Measurements from ENCODE around the gene SUOX.
"Not testable (repeated sequence)": the region's sequence is repeated elsewhere in the genome, so short reads cannot be mapped to it uniquely, and the experiment has no call there.

SUOX gene

GRCh38 chr12:55996715-55997534, at the start of gene SUOX:
Gene SUOX (plus strand): TSS chr12:55997276. CDS start chr12:56002222, 4,946 bp downstream.
- DNase-seq: peak; percentile 30

- no peak for DNase-seq
Observed at GRCh38 chr12:55955344-55955743, 41.7 kb upstream of the SUOX start.

GRCh38 chr12:55955800-55956508, 41.1 kb upstream of the SUOX start:
- peak; percentile 48 for DNase-seq

GRCh38 chr12:55957106-55957859, 39.8 kb upstream of the SUOX start:
- DNase-seq: no peak

GRCh38 chr12:55963760-55964159, 33.3 kb upstream of the SUOX start:
- no peak for DNase-seq

- no peak for DNase-seq
Observed at GRCh38 chr12:55965240-55965639, 31.8 kb upstream of the SUOX start.

GRCh38 chr12:55965941-55966407, 31.1 kb upstream of the SUOX start, which contains the start of gene PMEL:
Gene PMEL (minus strand): TSS chr12:55966042. CDS start chr12:55966011, 31 bp downstream.
- DNase-seq: no peak

GRCh38 chr12:55966408-55967281, 30.4 kb upstream of the SUOX start, which contains the start of gene CDK2:
Gene CDK2 (plus strand): TSS chr12:55966830. CDS start chr12:55967009, 179 bp downstream.
- DNase-seq: peak; percentile 77

GRCh38 chr12:55969356-55969755, 27.7 kb upstream of the SUOX start:
- DNase-seq: no peak

GRCh38 chr12:55970775-55971174, 26.3 kb upstream of the SUOX start:
- no peak for DNase-seq

GRCh38 chr12:55972042-55972441, 25.0 kb upstream of the SUOX start:
- DNase-seq: no peak

GRCh38 chr12:55972456-55972855, 24.6 kb upstream of the SUOX start:
- no peak for DNase-seq

GRCh38 chr12:55972911-55973598, 24.0 kb upstream of the SUOX start:
- peak; percentile 39 for DNase-seq

GRCh38 chr12:55973599-55974307, 23.3 kb upstream of the SUOX start, which contains the start of gene RAB5B:
Gene RAB5B (plus strand): TSS chr12:55974078. CDS start chr12:55986961, 12,883 bp downstream.
- peak; percentile 100 for DNase-seq

- DNase-seq: peak; percentile 26
Observed at GRCh38 chr12:55974308-55974730, 22.8 kb upstream of the SUOX start.

GRCh38 chr12:55978393-55978792, 18.7 kb upstream of the SUOX start:
- no peak for DNase-seq

GRCh38 chr12:55979069-55979468, 18.0 kb upstream of the SUOX start:
- no peak for DNase-seq

GRCh38 chr12:55981882-55982281, 15.2 kb upstream of the SUOX start:
- not testable (repeated sequence) for DNase-seq

- DNase-seq: no peak
Observed at GRCh38 chr12:55982319-55982936, 14.6 kb upstream of the SUOX start.

- DNase-seq: no peak
Observed at GRCh38 chr12:55983232-55983842, 13.7 kb upstream of the SUOX start.
